NCI-H1417 (cell line): ENCODE data around the gene CYP21A2.

Experiments used
- DNase-seq, 3 experiments: peaks; one replicate each; lab custom pipeline; 2025; lab: John Stamatoyannopoulos, UW

The CYP21A2 gene

GRCh38 chr6:32083812-32084768 is 45.9 kb downstream of the CYP21A2 start:
- DNase-seq = no peak

- no peak for DNase-seq
Observed at GRCh38 chr6:32084780-32085179, 46.6 kb downstream of the CYP21A2 start.

GRCh38 chr6:32085759-32086459 is 47.7 kb downstream of the CYP21A2 start:
- DNase-seq = no peak

GRCh38 chr6:32086661-32087573 is 48.7 kb downstream of the CYP21A2 start:
- no peak for DNase-seq

- DNase-seq = no peak
Observed at GRCh38 chr6:32087574-32088486, 49.6 kb downstream of the CYP21A2 start.

GRCh38 chr6:32088487-32089049 is 50.4 kb downstream of the CYP21A2 start:
- DNase-seq = no peak

- no peak for DNase-seq
Observed at GRCh38 chr6:32089082-32089828, 51.0 kb downstream of the CYP21A2 start.
